ENCODE results near the gene TSEN54.

Gene TSEN54

DNA sequence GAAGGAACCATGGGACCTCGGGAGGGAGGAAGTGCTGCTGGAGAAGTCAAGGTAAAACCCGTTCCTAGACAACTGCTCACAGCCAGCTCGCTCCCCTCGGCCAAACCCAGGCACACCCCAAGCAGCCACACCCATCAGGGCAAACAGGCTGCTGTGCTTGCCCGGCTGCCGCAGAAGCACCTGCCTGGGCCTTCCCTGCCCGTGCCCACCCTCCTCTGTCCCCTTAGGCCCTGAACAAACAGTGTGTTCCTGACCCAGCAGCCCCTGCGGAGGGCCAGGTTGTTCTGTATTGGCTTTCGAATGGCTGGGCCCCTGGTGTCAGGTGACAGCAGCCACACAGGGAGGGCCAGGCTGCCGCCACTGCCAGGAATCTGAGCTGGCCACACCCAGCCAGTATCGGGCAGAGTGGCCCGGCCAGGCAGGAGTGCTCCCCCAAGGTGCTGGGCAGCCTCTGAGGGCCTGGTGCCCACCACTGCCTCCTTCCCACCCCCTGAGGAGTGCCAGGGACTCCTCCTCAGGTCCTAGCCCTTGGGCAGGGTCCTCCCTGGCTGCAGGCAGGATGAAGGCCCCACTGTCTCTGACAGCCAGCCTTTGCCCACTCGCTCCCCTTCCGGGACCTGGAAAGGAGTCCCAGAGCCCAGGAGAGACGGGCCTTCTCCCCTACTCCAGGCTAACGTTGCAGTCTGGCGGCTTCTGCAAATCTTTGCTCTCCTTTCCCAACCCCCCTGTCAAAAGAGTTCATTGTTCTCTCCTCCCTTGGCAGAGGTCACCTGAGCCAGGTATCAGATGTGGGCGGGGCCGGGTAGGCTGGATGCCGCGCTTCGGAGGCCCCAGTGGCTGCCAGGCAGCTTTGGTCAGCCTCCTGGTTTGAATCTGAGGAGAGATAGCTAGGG is 33.2 kb downstream of the TSEN54 start:
- DNase-seq: no peak

DNA sequence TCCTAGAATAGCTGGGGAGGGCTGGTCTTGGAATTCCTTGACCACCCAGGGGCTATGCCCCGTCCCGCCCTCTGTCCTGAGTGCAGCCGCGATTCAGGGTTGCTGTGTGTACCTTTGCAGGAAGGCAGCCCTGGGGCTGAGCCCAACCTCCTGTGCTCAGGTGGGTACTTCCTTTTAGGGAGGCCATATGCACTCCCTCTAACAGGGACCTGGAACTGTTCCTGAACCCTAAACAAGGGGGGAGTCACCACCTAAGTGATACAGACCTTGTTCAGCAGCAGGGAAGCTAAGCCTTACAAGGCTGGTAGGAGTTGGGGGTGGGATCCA is 33.8 kb downstream of the TSEN54 start:
- no peak for DNase-seq

DNA sequence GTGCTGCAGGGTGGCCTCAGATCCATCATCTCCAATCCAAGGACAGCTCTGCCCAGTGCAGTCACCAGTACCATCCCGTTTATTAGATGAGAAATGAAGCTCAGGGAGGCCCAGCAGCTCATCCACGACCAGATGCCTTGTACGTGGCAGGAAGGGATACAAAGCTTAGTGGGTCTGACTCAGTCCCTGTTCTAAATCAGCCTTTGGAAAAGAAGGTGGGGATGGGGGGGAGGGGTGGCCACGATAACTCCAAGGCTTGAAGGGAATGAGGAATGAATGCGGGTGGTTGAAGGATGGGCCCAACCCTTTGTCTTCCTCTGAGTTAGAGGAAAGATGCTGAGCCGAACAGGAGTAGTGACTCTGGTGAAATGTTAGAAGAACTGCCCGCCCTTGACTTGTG is 34.9 kb downstream of the TSEN54 start:
- no peak for DNase-seq

DNA sequence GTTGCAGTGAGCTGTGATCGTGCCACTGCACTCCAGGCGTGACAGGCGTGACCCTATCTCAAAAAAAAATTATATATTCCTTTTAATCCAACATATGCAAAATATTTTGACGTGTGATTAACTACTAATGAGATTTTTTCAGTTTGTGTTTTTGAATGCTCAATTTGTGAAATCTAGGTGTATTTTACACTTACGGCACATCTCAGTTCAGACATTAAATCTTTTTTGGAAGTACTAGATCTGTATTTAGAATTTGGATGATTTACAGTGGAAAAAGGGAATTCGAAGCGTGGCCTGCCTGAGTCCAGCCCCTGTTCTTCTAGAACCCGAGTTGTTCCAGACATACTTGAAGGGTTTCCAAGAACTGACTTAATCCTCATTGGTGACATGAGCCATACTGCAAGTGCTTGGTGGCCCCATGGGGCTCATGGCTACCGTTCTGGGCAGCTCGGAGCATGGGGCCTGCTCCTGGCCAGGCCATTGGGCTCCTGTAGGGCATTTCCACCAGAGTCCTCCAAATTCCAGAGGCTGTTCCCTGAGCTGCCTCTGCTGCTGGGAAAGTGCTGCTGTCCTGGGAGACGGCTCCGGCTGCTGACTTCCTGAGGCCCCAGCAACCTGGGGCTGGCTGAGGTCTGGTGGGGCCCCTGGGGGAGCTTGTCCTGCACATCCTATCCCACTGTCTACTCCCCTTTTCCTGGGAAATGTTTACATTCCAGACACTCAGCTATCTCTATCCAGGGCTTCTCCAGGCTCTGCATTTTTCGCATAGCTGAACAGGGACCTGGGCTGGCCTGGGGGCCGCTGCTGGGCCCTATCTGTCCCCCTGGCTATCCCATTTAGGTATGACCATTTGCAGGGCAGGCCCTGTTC is 36.3 kb downstream of the TSEN54 start:
- no peak for DNase-seq

DNA sequence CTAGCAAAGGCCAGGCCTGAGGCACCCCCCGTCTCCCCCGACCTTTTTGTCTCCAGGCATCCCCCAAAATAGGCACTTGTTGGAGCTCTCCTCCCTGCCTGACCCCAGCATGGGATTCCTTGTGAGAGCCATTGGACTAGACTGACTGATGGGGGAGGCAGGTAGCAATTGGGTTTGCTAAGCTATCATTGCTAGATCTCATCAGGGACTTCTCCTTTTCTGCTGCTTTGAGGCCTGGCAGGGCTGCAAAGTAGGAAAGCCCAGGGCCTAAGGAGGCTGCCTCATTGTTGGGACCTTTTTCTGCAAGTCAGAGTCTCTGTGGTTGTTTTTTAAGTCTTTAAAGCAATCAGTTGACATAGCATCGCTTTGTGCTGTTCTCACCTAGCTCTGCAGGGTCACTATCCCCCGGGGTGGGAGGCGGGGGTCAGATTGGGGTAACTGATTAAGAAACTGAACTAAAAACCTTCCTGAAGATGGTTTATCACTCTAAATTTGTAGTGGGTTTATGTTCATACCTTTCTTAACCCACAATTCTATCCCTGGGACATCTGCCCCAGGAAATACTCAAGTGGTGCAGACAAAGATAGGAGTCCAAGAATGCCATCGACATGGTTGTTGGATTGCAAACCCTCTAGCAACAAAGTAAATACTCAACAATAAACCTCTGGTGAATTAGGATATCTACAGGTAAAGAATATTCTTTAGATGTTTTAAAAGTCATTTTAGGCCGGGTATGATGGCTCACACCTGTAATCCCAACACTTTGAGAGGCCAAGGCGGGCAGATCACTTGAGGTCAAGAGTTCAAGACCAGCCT is 37.2 kb downstream of the TSEN54 start:
- no peak for DNase-seq

DNA sequence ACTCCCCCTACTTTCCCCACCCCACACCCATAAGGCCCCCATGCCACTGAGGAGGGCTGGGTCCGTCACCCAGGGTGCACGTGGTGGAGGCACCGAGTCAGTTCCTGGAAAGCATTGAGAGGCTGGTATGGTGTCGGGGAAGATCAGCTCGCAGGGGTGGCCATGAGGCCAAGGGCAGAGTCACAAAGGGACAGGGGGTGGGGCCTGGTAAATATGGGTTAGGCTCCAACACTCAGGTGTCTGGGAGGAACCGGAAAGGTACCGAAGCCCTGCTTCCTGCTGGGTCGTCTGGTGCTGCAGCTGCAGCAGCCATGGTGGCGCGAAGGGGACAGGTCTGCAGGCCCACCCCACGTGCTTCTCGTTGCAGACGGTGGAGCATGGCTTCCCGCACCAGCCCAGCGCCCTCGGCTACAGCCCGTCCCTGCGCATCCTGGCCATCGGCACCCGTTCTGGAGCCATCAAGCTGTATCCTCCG is 39.4 kb downstream of the TSEN54 start:
- no peak for DNase-seq

DNA sequence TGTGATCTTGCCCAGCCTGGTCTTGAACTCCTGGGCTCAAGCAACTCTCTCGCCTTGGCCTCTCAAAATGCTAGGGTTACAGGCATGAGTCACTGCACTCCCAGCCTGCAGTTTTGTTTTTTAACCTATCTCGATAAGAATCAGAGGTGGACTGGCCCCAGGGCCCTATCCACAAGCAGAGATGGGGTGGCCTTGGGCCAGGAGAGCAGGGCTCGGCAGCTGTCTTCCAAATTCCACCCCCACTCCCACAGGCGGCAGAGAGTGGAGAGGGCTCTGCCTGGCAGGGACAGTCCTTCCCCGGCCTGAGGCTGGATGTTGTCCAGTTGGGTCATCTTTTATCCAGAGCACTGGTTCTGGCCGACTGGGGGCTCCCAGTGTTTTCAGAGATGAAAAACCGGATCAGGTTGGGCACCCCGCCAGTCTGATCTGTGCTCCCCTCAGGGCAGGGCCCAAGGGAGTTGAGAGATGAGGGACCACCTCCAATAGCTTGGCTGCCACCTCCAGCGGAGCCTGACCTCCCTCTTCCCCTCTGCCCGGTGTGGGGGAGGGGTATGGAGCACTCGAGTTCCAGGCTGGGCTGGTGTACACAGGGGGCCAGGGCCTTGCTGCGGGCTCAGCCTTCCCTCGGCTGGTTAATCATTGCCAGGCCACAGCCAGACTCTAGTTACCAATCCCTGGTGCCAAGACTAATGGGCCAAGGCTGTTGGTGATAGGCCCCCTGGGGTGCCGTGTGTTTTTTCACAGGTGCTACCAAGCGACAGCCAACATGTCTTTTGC is 40.9 kb downstream of the TSEN54 start:
- no peak for DNase-seq

DNA sequence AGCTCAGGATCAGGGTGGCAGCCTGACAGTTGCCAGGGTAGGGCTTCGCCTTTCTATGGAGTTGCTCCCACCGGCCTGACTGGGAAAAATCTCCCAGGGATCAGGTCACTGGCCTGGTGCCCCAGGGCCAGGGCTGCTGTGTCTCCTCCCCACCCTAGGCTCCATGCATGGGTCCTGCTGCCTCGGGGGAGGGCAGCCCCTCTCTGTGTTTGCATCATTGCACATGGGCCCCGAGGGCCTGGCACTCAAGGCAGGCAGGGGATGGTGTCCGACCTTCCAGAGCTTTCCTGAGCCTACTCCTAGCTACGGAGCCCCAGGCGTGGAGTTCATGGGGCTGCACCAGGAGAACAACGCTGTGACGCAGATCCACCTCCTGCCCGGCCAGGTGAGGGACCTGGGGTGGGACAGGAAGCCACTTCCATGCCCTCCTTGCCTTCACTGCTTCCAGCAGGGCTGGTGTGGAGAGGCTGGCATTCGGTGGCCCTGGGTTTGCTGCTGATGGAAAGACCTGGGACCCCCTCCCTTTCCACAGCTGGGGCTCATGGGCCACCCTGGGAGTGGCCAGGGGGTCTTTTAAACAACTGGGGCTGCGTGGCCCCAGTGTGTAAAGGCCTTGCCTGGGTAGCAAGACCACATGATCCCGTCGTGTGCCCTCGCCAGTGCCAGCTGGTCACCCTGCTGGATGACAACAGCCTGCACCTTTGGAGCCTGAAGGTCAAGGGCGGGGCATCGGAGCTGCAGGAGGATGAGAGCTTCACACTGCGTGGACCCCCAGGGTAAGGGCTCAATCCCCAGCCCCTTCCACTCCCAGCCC is 41.7 kb downstream of the TSEN54 start:
- DNase-seq: no peak

DNA sequence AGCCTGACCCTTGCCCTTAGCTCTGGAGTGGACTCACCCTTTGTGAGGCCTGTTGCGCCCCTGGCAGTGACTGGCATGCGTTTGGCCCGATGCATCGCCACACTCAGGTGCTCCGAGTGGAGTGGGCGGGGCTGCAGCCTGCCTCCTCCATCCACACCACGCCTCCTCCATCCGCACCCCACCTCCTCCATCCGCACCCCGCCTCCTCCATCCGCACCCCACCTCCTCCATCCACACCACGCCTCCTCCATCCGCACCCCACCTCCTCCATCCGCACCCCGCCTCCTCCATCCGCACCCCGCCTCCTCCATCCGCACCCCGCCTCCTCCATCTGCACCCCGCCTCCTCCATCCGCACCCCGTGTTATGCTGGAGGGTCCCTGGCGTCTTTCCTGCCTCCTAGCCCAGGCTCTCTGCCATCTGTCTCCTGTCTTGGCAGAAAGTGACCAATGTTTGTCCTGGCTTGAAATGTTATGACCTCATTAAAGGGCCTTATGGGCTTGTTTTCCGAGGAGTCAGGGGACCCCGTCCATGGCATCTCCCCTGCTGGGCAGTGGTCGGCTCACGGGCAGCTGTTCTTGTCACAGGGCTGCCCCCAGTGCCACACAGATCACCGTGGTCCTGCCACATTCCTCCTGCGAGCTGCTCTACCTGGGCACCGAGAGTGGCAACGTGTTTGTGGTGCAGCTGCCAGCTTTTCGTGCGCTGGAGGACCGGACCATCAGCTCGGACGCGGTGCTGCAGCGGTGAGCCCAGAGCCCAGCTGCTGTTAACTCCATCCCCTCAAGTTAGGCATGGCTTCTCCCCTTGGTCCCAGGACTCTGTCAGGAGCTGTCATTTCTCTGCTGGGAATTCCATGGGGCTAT is 42.6 kb downstream of the TSEN54 start:
- no peak for DNase-seq

DNA sequence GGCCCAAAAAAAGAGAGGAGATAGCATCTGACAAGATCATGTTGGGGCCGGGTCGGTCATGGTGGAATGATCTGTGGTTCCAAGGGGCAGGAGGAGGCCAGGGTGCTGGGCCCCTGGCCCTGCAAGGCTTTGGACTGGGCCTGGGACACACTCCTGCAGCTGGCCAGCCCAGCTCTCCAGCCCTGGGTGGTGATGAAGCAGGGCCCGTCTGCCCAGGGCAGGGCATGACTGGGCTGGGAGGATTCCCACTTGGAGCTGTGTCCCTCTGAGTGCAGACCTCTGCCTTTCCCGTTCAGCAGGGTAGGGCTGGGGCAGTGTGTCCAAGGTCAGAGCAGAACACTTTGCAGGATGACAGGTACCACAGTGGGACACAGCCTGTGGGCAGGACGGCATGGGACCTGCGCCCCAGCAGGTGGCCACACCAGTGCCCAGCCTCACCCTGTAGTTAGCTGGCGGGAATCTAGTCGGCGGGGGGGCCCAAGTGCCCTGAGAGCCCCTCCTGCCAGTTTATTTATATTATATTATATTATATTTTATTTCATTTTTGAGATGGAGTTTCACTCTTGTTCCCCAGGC is 43.7 kb downstream of the TSEN54 start:
- no peak for DNase-seq

DNA sequence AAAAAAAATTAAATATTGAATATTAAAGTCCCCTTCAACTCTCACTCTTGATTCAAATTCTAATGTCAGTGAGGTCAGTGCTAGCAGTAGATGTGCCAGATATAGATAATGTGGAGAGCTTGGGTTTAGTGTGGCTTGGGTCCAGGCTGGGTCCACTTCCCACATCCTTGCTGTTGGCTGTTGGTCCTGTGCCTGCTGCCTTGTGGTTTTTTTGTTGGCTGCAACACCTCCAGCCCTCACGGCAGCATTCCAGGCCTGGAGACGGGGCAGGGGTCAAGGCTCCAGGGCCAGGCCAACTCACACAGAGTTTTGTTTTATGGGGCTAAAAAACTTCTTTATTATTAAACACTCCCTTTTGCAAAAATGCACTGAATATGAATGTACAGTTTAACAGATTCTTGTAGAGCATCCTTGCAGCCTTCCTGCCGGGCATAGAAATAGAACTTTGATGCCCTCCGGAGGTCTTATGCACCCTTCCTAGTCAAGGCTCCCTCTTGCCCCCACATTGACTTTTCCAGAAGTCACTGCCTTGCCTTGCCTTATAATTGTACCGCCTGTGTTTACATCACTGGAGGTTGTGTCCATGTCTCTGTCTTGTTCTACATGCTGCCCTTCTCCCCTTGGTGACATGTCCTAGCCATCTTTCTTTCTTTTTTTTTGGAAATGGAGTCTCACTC is 45.7 kb downstream of the TSEN54 start:
- DNase-seq: no peak

DNA sequence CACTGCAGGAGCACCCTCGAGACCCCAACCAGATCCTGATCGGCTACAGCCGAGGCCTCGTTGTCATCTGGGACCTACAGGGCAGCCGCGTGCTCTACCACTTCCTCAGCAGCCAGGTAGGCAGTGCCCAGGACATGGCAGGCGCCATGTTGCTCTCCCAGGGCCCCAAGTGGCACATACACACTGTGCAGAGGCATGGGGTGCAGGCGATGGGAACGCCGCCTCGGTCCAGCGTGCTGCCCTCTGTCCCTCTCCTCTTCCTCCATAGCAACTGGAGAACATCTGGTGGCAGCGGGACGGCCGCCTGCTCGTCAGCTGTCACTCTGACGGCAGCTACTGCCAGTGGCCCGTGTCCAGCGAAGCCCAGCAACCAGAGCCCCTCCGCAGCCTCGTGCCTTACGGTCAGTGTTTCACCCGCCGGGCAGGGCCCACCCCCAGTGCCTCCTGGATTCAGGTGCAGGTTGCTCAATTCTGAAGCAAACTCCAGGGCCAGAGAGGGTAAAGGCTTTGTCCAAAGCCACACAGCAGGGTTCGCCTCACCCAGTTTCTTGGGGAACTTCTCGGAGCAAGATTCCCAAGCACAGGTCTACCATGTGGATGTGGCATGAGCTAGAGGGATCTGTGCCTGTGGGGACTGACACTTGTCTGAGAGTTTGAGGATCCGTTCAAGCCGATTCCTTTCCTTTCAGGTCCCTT is 46.9 kb downstream of the TSEN54 start:
- no peak for DNase-seq

DNA sequence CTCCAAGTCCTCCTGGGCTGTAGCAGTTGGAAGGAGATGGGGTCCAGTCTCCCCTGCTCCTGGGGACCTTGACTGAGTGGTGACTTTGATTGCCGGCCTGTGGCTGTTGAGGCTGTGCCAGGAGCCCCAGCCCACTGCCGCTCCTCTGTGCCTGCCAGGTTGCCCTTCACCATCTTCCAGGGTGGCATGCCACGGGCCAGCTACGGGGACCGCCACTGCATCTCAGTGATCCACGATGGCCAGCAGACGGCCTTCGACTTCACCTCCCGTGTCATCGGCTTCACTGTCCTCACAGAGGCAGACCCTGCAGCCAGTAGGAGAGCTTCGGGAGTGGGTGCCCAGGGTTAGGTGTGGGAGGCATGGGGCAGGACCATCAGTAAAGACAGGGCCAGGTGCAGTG is 47.9 kb downstream of the TSEN54 start:
- no peak for DNase-seq

DNA sequence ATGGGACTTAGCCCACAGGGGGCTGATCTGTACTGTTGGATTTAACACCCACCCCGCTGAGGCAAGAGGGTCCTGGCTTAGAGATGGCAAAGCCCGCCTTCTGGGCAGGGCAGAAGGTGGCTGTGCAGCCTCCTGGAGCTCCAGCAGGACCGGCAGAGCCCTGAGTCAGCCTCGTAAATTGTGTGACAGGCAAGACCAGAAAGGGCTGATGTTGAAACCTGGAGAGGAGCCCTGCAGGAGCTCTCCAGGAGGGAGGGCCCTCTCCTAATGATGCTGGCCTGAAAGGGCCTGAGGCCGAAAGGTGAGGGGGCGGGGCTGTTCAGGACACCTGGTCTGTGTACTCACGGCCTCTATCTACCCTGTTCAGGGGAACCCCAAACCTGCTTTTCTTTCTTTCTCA is 48.7 kb downstream of the TSEN54 start:
- no peak for DNase-seq

DNA sequence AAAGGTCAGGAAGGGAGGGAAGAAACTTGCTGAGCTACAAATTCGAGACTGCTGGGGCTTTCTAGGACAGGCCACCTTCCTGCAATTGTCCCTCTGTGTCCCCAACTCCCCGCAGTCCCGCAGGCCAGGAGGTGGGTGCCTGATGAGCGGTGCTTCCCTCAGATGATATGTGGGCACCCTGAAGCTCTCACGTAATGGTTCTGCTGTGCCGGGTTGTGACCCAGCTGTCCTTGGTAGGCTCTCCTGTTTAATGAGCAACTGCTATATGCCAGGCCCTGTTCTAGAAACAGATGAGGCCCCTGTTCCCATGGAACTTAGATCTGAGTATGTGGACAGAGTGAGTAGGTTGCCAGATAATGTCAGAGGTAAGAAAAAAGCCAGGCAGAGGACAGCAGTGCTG is 49.3 kb downstream of the TSEN54 start:
- DNase-seq: no peak

DNA sequence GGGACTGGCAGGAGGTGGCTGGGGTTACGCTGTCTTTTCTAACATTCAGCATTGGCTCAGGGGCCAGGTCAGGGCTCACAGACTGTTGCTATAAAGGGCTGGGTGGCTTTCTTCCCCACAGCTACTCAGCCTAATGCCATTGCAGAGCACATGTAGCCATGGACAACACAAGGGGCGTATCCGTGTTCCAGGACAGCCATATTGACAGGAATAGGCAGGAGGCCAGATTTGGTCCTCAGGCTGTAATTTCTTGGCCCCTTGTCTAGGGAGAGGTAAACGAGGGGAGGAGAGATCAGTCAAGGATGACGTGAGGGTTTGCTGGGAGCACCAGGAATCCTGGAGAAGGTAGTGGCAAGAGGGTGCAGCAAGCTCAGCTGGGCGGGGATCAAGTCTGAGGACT is 50.1 kb downstream of the TSEN54 start:
- DNase-seq: no peak

DNA sequence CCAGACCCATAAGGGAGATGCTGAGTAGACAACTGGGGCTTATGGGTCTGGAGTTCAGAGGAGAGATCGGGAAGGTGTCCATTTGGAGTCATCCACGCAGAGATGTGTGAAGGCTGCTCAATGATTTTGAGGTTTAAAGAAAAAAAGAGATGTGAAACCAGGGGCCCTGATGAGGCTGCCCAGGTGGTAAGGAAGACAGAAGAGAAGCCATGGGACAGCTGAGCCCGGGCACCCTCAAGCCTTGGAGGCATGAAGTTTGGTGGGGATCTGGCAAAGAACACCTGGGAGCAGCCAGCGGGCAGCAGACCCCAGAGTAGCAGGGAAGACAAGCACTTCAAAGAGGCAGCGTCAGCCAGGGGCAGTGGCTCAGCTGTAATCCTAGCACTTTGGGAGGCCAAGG is 50.5 kb downstream of the TSEN54 start:
- DNase-seq: no peak

DNA sequence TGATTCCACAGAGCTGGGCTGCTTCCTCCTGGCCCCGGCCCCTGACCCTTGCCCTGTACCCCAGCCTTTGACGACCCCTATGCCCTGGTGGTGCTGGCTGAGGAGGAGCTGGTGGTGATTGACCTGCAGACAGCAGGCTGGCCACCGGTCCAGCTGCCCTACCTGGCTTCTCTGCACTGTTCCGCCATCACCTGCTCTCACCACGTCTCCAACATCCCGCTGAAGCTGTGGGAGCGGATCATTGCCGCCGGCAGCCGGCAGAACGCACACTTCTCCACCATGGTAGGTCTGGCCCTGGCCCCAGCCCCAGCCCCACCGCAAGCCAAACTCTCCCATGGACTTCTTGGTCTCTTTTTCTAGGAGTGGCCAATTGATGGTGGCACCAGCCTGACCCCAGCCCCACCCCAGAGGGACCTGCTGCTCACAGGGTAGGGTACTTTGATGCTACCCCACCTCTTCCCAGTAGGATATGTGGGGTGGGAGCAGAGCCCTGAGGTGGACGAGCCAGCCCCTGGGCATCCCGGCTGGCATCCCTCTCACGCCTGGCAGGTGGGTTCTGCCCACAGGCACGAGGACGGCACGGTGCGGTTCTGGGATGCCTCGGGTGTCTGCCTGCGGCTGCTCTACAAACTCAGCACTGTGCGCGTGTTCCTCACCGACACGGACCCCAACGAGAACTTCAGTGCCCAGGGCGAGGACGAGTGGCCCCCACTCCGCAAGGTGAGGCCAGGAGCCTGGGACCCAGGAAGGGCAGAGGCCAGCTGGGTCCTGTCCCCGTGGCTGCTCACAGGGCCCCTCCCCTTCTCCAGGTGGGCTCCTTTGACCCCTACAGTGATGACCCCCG is 52.3 kb downstream of the TSEN54 start:
- no peak for DNase-seq

Data from activated CD4-positive, alpha-beta T cell treated with anti-CD3 and anti-CD28 coated beads, Interleukin-2, amount 50 U/mL, for 16 hours (primary cell).